PC-3 (cell line): Measurements from ENCODE around the gene USP34.

Source experiments
- CTCF ChIP-seq: fragments of 300-600 bp; sonication (generic); conservative IDR thresholded peaks from 2 replicates; pipeline ENCODE4 v1.5.1; 2017; ENCODE audit warnings: antibody characterized with exemption, low read depth, mild to moderate bottlenecking, low read length
- EZH2 ChIP-seq: fragments of 300-600 bp; sonication (generic); IDR thresholded peaks from one replicate; pipeline ENCODE4 v1.6.1; 2017; ENCODE audit warnings: antibody characterized with exemption, mild to moderate bottlenecking, low read length; ENCODE audit not compliant: unreplicated experiment

- TF ChIP-seq CTCF, result no peak
- no peak for TF ChIP-seq EZH2
Measured at GRCh38 chr2:61423714-61424113, 47.2 kb downstream of the USP34 start.
